H9 (cell line): ENCODE results near the gene PDE2A. TPM values are rescaled to one million over a fixed set of nuclear protein-coding genes. Genes with fewer than 3 reads are reported as not detected.

ENCODE experiments used
- DNase-seq: peaks from one replicate; pipeline ENCODE4 v3.0.0-alpha.2; 2017
- H2AFZ ChIP-seq: one replicate; pipeline ENCODE4 v1.6.1; 2013; ENCODE audit warnings: mild to moderate bottlenecking, low read length, control low read depth, moderate library complexity
- H2AK5ac ChIP-seq: 2 replicates; pipeline ENCODE4 v1.6.1; 2013; ENCODE audit warnings: low read length, control low read depth, mixed read lengths; ENCODE audit not compliant: insufficient read length
- H2BK120ac ChIP-seq: one replicate; pipeline ENCODE4 v1.6.1; 2013; ENCODE audit warnings: low read depth, mild to moderate bottlenecking, low read length, control low read depth, inconsistent platforms; ENCODE audit not compliant: poor library complexity, severe bottlenecking
- H2BK12ac ChIP-seq: 2 replicates; pipeline ENCODE4 v1.6.1; 2013; ENCODE audit warnings: low read length, control low read depth, mixed read lengths, low read depth; ENCODE audit not compliant: insufficient read length
- H2BK15ac ChIP-seq: 2 replicates; pipeline ENCODE4 v1.6.1; 2013; ENCODE audit warnings: low read depth, low read length, control low read depth
- H2BK20ac ChIP-seq: one replicate; pipeline ENCODE4 v1.6.1; 2013; ENCODE audit warnings: low read depth, mild to moderate bottlenecking, low read length, control low read depth, inconsistent platforms; ENCODE audit not compliant: poor library complexity, severe bottlenecking
- H2BK5ac ChIP-seq: 2 replicates; pipeline ENCODE4 v1.6.1; 2013; ENCODE audit warnings: low read length, control low read depth, mixed read lengths; ENCODE audit not compliant: insufficient read length
- H3K14ac ChIP-seq: 2 replicates; pipeline ENCODE4 v1.6.1; 2013; ENCODE audit warnings: low read length, control low read depth; ENCODE audit not compliant: insufficient read depth
- H3K18ac ChIP-seq: 2 replicates; pipeline ENCODE4 v1.6.1; 2013; ENCODE audit warnings: low read depth, mild to moderate bottlenecking, mixed read lengths, low read length, control low read depth; ENCODE audit not compliant: insufficient read length
- H3K23ac ChIP-seq: 2 replicates; pipeline ENCODE4 v1.6.1; 2013; ENCODE audit warnings: low read length, control low read depth, mixed read lengths, low read depth; ENCODE audit not compliant: insufficient read length
- H3K23me2 ChIP-seq: 2 replicates; pipeline ENCODE4 v1.6.1; 2013; ENCODE audit warnings: low read depth, mild to moderate bottlenecking, mixed read lengths, low read length, control low read depth; ENCODE audit not compliant: insufficient read length, poor library complexity, severe bottlenecking
- H3K27ac ChIP-seq: 2 replicates; pipeline ENCODE4 v1.5.1; 2013; ENCODE audit warnings: low read length, control low read depth, mixed read lengths, low read depth; ENCODE audit not compliant: insufficient read length
- H3K27me3 ChIP-seq: 2 replicates; pipeline ENCODE4 v1.6.1; 2013; ENCODE audit warnings: low read length, control low read depth, inconsistent platforms; ENCODE audit not compliant: insufficient read depth
- H3K4ac ChIP-seq: 2 replicates; pipeline ENCODE4 v1.6.1; 2013; ENCODE audit warnings: low read depth, mild to moderate bottlenecking, control low read depth, inconsistent platforms, low read length, moderate library complexity
- H3K4me1 ChIP-seq: 2 replicates; pipeline ENCODE4 v1.6.1; 2013; ENCODE audit warnings: low read length, control low read depth, inconsistent platforms; ENCODE audit not compliant: insufficient read depth
- H3K4me2 ChIP-seq: 2 replicates; pipeline ENCODE4 v1.6.1; 2013; ENCODE audit warnings: low read length, control low read depth, mixed read lengths; ENCODE audit not compliant: insufficient read length, insufficient read depth
- H3K56ac ChIP-seq: 2 replicates; pipeline ENCODE4 v1.6.1; 2013; ENCODE audit warnings: low read depth, mild to moderate bottlenecking, mixed read lengths, low read length, control low read depth; ENCODE audit not compliant: insufficient read length
- H3K79me1 ChIP-seq: 2 replicates; pipeline ENCODE4 v1.6.1; 2013; ENCODE audit warnings: low read depth, mild to moderate bottlenecking, moderate library complexity, low read length, control low read depth, inconsistent platforms; ENCODE audit not compliant: insufficient read depth, poor library complexity, severe bottlenecking
- H3K79me2 ChIP-seq: 2 replicates; pipeline ENCODE4 v1.6.1; 2013; ENCODE audit warnings: low read length, control low read depth, inconsistent platforms; ENCODE audit not compliant: insufficient read depth
- H3K9ac ChIP-seq: 2 replicates; pipeline ENCODE4 v1.6.1; 2013; ENCODE audit warnings: low read length, control low read depth, mixed read lengths; ENCODE audit not compliant: insufficient read length; ENCODE audit errors: extremely low read depth
- H3K9me3 ChIP-seq: one replicate; pipeline ENCODE4 v1.6.1; 2013; ENCODE audit warnings: low read depth, low read length, inconsistent platforms; ENCODE audit not compliant: control insufficient read depth
- H3T11ph ChIP-seq: one replicate; pipeline ENCODE4 v1.6.1; 2013; ENCODE audit warnings: mild to moderate bottlenecking, low read length, control low read depth, inconsistent platforms
- H4K20me1 ChIP-seq: one replicate; pipeline ENCODE4 v1.6.1; 2013; ENCODE audit not compliant: control insufficient read depth, insufficient read length, insufficient read depth
- H4K5ac ChIP-seq: 2 replicates; pipeline ENCODE4 v1.6.1; 2013; ENCODE audit warnings: low read depth, mild to moderate bottlenecking, mixed read lengths, low read length, control low read depth; ENCODE audit not compliant: insufficient read length
- H4K8ac ChIP-seq: replicated peaks from 2 replicates; pipeline ENCODE4 v1.6.1; 2013; ENCODE audit warnings: low read length, control low read depth, mixed read lengths, low read depth; ENCODE audit not compliant: insufficient read length
- H4K91ac ChIP-seq: 2 replicates; pipeline ENCODE4 v1.6.1; 2013; ENCODE audit warnings: low read depth, mild to moderate bottlenecking, moderate library complexity, mixed read lengths, low read length, control low read depth; ENCODE audit not compliant: insufficient read length
- H3K27ac Mint-ChIP-seq, 3 experiments: 2 replicates in 2 of 3; 3 replicates in 1 of 3; pipeline ENCODE4 v1.8.0; 2020 to 2021; ENCODE audit warnings: mixed read lengths in 3 of 3, mild to moderate bottlenecking in 1 of 3, moderate library complexity in 1 of 3
- H3K27me3 Mint-ChIP-seq: 2 replicates; pipeline ENCODE4 v1.8.0; 2021; ENCODE audit warnings: low read depth, mild to moderate bottlenecking, moderate library complexity, mixed read lengths
- H3K36me3 Mint-ChIP-seq, 3 experiments: 2 replicates in 2 of 3; 3 replicates in 1 of 3; pipeline ENCODE4 v1.8.0; 2020 to 2021; ENCODE audit warnings: low read depth in 3 of 3, mixed read lengths in 3 of 3; ENCODE audit not compliant: insufficient read depth in 1 of 3
- H3K4me1 Mint-ChIP-seq, 2 experiments: 2 replicates each; pipeline ENCODE4 v1.8.0; 2020; ENCODE audit warnings: mixed read lengths in 2 of 2
- H3K4me3 Mint-ChIP-seq, 2 experiments: 2 replicates in 1 of 2; 3 replicates in 1 of 2; pipeline ENCODE4 v1.8.0; 2020 to 2021; ENCODE audit warnings: mild to moderate bottlenecking in 2 of 2, mixed read lengths in 2 of 2, moderate library complexity in 1 of 2
- H3K9me3 Mint-ChIP-seq, 2 experiments: 2 replicates in 1 of 2; 3 replicates in 1 of 2; pipeline ENCODE4 v1.8.0; 2020; ENCODE audit warnings: mild to moderate bottlenecking in 2 of 2, mixed read lengths in 2 of 2, moderate library complexity in 1 of 2
- CTCF ChIP-seq: fragments of 200-600 bp; sonication (generic); conservative IDR thresholded peaks from 3 replicates; pipeline ENCODE4 v1.8.0; 2021; ENCODE audit warnings: antibody characterized with exemption, mild to moderate bottlenecking
- WGBS: extraction: QIAGEN DNeasy Blood & Tissue Kit; methylation state at CpG from one replicate; pipeline ENCODE4 v1.1.7; 2013; ENCODE audit warnings: missing lambda C conversion rate, low lambda C conversion rate, mixed read lengths; ENCODE audit not compliant: insufficient read length; ENCODE audit errors: extremely low coverage; 5-methylcytosine and 5-hydroxymethylcytosine counted together
- total RNA-seq: library from RNA; stranded (reverse); gene quantifications from 2 replicates; pipeline ENCODE4 v1.2.1, GENCODE V29; 2021

The PDE2A gene
- total RNA-seq, 1 experiment from 2014 or later: 3.4 TPM

GRCh38 chr11:72639502-72640375 lies 34.5 kb downstream of the PDE2A start:
- Histone ChIP-seq H3K4me2 (no peak overlapping the region), H4K8ac (no peak overlapping the region), H3K4me1 (peaks cover 5% of the 10 kb centered on the region; the same call in 1 of the 2 replicates), H2AFZ (no peak overlapping the region), H3K79me1 (no peaks in the 10 kb centered on the region), H3K27me3 (peaks cover 23% of the 10 kb centered on the region; the same call in 1 of the 2 replicates), H2AK5ac (no peak overlapping the region), H3K79me2 (no peaks in the 10 kb centered on the region), H3K23me2 (peaks cover 11% of the 10 kb centered on the region), H3K14ac (no peak overlapping the region), H3K9me3 (no peaks in the 10 kb centered on the region), H3K4ac (no peak overlapping the region), H4K5ac (no peak overlapping the region), H4K20me1 (no peaks in the 10 kb centered on the region), H2BK120ac (no peak overlapping the region), H3K18ac (no peak overlapping the region), H4K91ac (no peak overlapping the region), H2BK15ac (no peak overlapping the region), H2BK20ac (no peak overlapping the region), H3K23ac (no peak overlapping the region), H3K27ac (no peak overlapping the region), H2BK12ac (no peak overlapping the region), H2BK5ac (no peak overlapping the region), H3K9ac (no peak overlapping the region), H3T11ph (no peak overlapping the region), H3K56ac (no peak overlapping the region)
- Mint-ChIP-seq H3K4me1 (peaks cover 27 to 28% of the 10 kb centered on the region in 2 experiments), H3K27ac (no peak overlapping the region), H3K4me3 (no peak overlapping the region), H3K9me3 (no peaks in the 10 kb centered on the region), H3K27me3 (peaks cover 27% of the 10 kb centered on the region), H3K36me3 (no peaks in the 10 kb centered on the region)
- TF ChIP-seq CTCF: no peak
- no peak for DNase-seq
- WGBS: 100% methylated on average over 2 of the region's 23 CpGs
